RWPE1 (cell line): Measurements from ENCODE around the gene MAP3K19.

ENCODE experiments used
- CTCF ChIA-PET: fragments of 350-600 bp; sonication (Branson Sonifier 250); formaldehyde crosslinking; extraction: SDS; loops from one replicate; lab custom pipeline; 2021; lab: Yijun Ruan, JAX
- POLR2A ChIA-PET: fragments of 400-600 bp; formaldehyde crosslinking; extraction: SDS; loops from one replicate; lab custom pipeline; 2020; ENCODE audit warnings: antibody characterized with exemption; ENCODE audit not compliant: low non-redundant PET; lab: Yijun Ruan, JAX
- DNase-seq: peaks from one replicate; pipeline ENCODE4 v3.0.0; 2012; ENCODE audit warnings: low spot score
- H3K27ac ChIP-seq: fragments of 450-650 bp; 2 replicates; pipeline ENCODE4 v1.5.1; 2017
- CTCF ChIP-seq: fragments of 450-650 bp; conservative IDR thresholded peaks from 2 replicates; pipeline ENCODE4 v1.5.1; 2017; ENCODE audit warnings: low read depth, mild to moderate bottlenecking

Gene MAP3K19

GRCh38 chr2:135047300-135047699 is at the start of gene MAP3K19:
MAP3K19 (minus strand) TSS chr2:135047447; CDS start chr2:135024647, 22,800 bp downstream.
- no peak within 1 kb of the TSS for H3K27ac ChIP-seq
- no peak for TF ChIP-seq CTCF
- CTCF ChIA-PET, result no interaction called here
- POLR2A ChIA-PET, result no interaction called here
- no peak for DNase-seq

- no peak for TF ChIP-seq CTCF
- POLR2A ChIA-PET, result no interaction called here
- CTCF ChIA-PET, result no interaction called here
- no peak overlapping the region for H3K27ac ChIP-seq
- DNase-seq, result no peak
Measured at GRCh38 chr2:135096665-135097446, 49.6 kb upstream of the MAP3K19 start.

GRCh38 chr2:135095591-135095990 is 48.3 kb upstream of the MAP3K19 start:
- TF ChIP-seq CTCF, result no peak
- no peak for DNase-seq
- ChIA-PET CTCF (no interaction called here), POLR2A (no interaction called here)
- no peak overlapping the region for H3K27ac ChIP-seq

GRCh38 chr2:135094508-135094907 is 47.3 kb upstream of the MAP3K19 start:
- no peak overlapping the region for H3K27ac ChIP-seq
- CTCF ChIA-PET, result interaction anchor here (0.9 kb wide), 1 partner anchor 10 kb away, joined by 3 read pairs; no protein-coding TSS in a partner anchor
- no peak for DNase-seq
- POLR2A ChIA-PET, result no interaction called here
- no peak for TF ChIP-seq CTCF

- ChIA-PET POLR2A (no interaction called here), CTCF (interaction anchor here (0.9 kb wide), 1 partner anchor 10 kb away, joined by 3 read pairs; no protein-coding TSS in a partner anchor)
- TF ChIP-seq CTCF, result no peak
- DNase-seq, result no peak
- no peak overlapping the region for H3K27ac ChIP-seq
Measured at GRCh38 chr2:135093670-135094330, 46.6 kb upstream of the MAP3K19 start.

GRCh38 chr2:135093193-135093592 is 45.9 kb upstream of the MAP3K19 start:
- no peak for TF ChIP-seq CTCF
- H3K27ac ChIP-seq, result no peak overlapping the region
- POLR2A ChIA-PET, result no interaction called here
- CTCF ChIA-PET, result no interaction called here
- no peak for DNase-seq
